H9 (cell line): ENCODE measurements around the gene RILPL2. TPM values are rescaled to one million over a fixed set of nuclear protein-coding genes. Genes with fewer than 3 reads are reported as not detected.
A peak's percentile ranks its signal among the peaks of the same experiment; 100 is the strongest.

ENCODE experiments used
- DNase-seq: peaks from one replicate; pipeline ENCODE4 v3.0.0-alpha.2; 2017
- H2AFZ ChIP-seq: one replicate; pipeline ENCODE4 v1.6.1; 2013; ENCODE audit warnings: mild to moderate bottlenecking, low read length, control low read depth, moderate library complexity
- H2AK5ac ChIP-seq: 2 replicates; pipeline ENCODE4 v1.6.1; 2013; ENCODE audit warnings: low read length, control low read depth, mixed read lengths; ENCODE audit not compliant: insufficient read length
- H2BK120ac ChIP-seq: one replicate; pipeline ENCODE4 v1.6.1; 2013; ENCODE audit warnings: low read depth, mild to moderate bottlenecking, low read length, control low read depth, inconsistent platforms; ENCODE audit not compliant: poor library complexity, severe bottlenecking
- H2BK12ac ChIP-seq: 2 replicates; pipeline ENCODE4 v1.6.1; 2013; ENCODE audit warnings: low read length, control low read depth, mixed read lengths, low read depth; ENCODE audit not compliant: insufficient read length
- H2BK15ac ChIP-seq: 2 replicates; pipeline ENCODE4 v1.6.1; 2013; ENCODE audit warnings: low read depth, low read length, control low read depth
- H2BK20ac ChIP-seq: one replicate; pipeline ENCODE4 v1.6.1; 2013; ENCODE audit warnings: low read depth, mild to moderate bottlenecking, low read length, control low read depth, inconsistent platforms; ENCODE audit not compliant: poor library complexity, severe bottlenecking
- H2BK5ac ChIP-seq: 2 replicates; pipeline ENCODE4 v1.6.1; 2013; ENCODE audit warnings: low read length, control low read depth, mixed read lengths; ENCODE audit not compliant: insufficient read length
- H3K14ac ChIP-seq: 2 replicates; pipeline ENCODE4 v1.6.1; 2013; ENCODE audit warnings: low read length, control low read depth; ENCODE audit not compliant: insufficient read depth
- H3K18ac ChIP-seq: 2 replicates; pipeline ENCODE4 v1.6.1; 2013; ENCODE audit warnings: low read depth, mild to moderate bottlenecking, mixed read lengths, low read length, control low read depth; ENCODE audit not compliant: insufficient read length
- H3K23ac ChIP-seq: 2 replicates; pipeline ENCODE4 v1.6.1; 2013; ENCODE audit warnings: low read length, control low read depth, mixed read lengths, low read depth; ENCODE audit not compliant: insufficient read length
- H3K23me2 ChIP-seq: 2 replicates; pipeline ENCODE4 v1.6.1; 2013; ENCODE audit warnings: low read depth, mild to moderate bottlenecking, mixed read lengths, low read length, control low read depth; ENCODE audit not compliant: insufficient read length, poor library complexity, severe bottlenecking
- H3K27ac ChIP-seq: 2 replicates; pipeline ENCODE4 v1.5.1; 2013; ENCODE audit warnings: low read length, control low read depth, mixed read lengths, low read depth; ENCODE audit not compliant: insufficient read length
- H3K27me3 ChIP-seq: 2 replicates; pipeline ENCODE4 v1.6.1; 2013; ENCODE audit warnings: low read length, control low read depth, inconsistent platforms; ENCODE audit not compliant: insufficient read depth
- H3K4ac ChIP-seq: 2 replicates; pipeline ENCODE4 v1.6.1; 2013; ENCODE audit warnings: low read depth, mild to moderate bottlenecking, control low read depth, inconsistent platforms, low read length, moderate library complexity
- H3K4me1 ChIP-seq: 2 replicates; pipeline ENCODE4 v1.6.1; 2013; ENCODE audit warnings: low read length, control low read depth, inconsistent platforms; ENCODE audit not compliant: insufficient read depth
- H3K4me2 ChIP-seq: 2 replicates; pipeline ENCODE4 v1.6.1; 2013; ENCODE audit warnings: low read length, control low read depth, mixed read lengths; ENCODE audit not compliant: insufficient read length, insufficient read depth
- H3K56ac ChIP-seq: 2 replicates; pipeline ENCODE4 v1.6.1; 2013; ENCODE audit warnings: low read depth, mild to moderate bottlenecking, mixed read lengths, low read length, control low read depth; ENCODE audit not compliant: insufficient read length
- H3K79me1 ChIP-seq: 2 replicates; pipeline ENCODE4 v1.6.1; 2013; ENCODE audit warnings: low read depth, mild to moderate bottlenecking, moderate library complexity, low read length, control low read depth, inconsistent platforms; ENCODE audit not compliant: insufficient read depth, poor library complexity, severe bottlenecking
- H3K79me2 ChIP-seq: 2 replicates; pipeline ENCODE4 v1.6.1; 2013; ENCODE audit warnings: low read length, control low read depth, inconsistent platforms; ENCODE audit not compliant: insufficient read depth
- H3K9ac ChIP-seq: 2 replicates; pipeline ENCODE4 v1.6.1; 2013; ENCODE audit warnings: low read length, control low read depth, mixed read lengths; ENCODE audit not compliant: insufficient read length; ENCODE audit errors: extremely low read depth
- H3K9me3 ChIP-seq: one replicate; pipeline ENCODE4 v1.6.1; 2013; ENCODE audit warnings: low read depth, low read length, inconsistent platforms; ENCODE audit not compliant: control insufficient read depth
- H3T11ph ChIP-seq: one replicate; pipeline ENCODE4 v1.6.1; 2013; ENCODE audit warnings: mild to moderate bottlenecking, low read length, control low read depth, inconsistent platforms
- H4K20me1 ChIP-seq: one replicate; pipeline ENCODE4 v1.6.1; 2013; ENCODE audit not compliant: control insufficient read depth, insufficient read length, insufficient read depth
- H4K5ac ChIP-seq: 2 replicates; pipeline ENCODE4 v1.6.1; 2013; ENCODE audit warnings: low read depth, mild to moderate bottlenecking, mixed read lengths, low read length, control low read depth; ENCODE audit not compliant: insufficient read length
- H4K8ac ChIP-seq: replicated peaks from 2 replicates; pipeline ENCODE4 v1.6.1; 2013; ENCODE audit warnings: low read length, control low read depth, mixed read lengths, low read depth; ENCODE audit not compliant: insufficient read length
- H4K91ac ChIP-seq: 2 replicates; pipeline ENCODE4 v1.6.1; 2013; ENCODE audit warnings: low read depth, mild to moderate bottlenecking, moderate library complexity, mixed read lengths, low read length, control low read depth; ENCODE audit not compliant: insufficient read length
- H3K27ac Mint-ChIP-seq, 3 experiments: 2 replicates in 2 of 3; 3 replicates in 1 of 3; pipeline ENCODE4 v1.8.0; 2020 to 2021; ENCODE audit warnings: mixed read lengths in 3 of 3, mild to moderate bottlenecking in 1 of 3, moderate library complexity in 1 of 3
- H3K27me3 Mint-ChIP-seq: 2 replicates; pipeline ENCODE4 v1.8.0; 2021; ENCODE audit warnings: low read depth, mild to moderate bottlenecking, moderate library complexity, mixed read lengths
- H3K36me3 Mint-ChIP-seq, 3 experiments: 2 replicates in 2 of 3; 3 replicates in 1 of 3; pipeline ENCODE4 v1.8.0; 2020 to 2021; ENCODE audit warnings: low read depth in 3 of 3, mixed read lengths in 3 of 3; ENCODE audit not compliant: insufficient read depth in 1 of 3
- H3K4me1 Mint-ChIP-seq, 2 experiments: 2 replicates each; pipeline ENCODE4 v1.8.0; 2020; ENCODE audit warnings: mixed read lengths in 2 of 2
- H3K4me3 Mint-ChIP-seq, 2 experiments: 2 replicates in 1 of 2; 3 replicates in 1 of 2; pipeline ENCODE4 v1.8.0; 2020 to 2021; ENCODE audit warnings: mild to moderate bottlenecking in 2 of 2, mixed read lengths in 2 of 2, moderate library complexity in 1 of 2
- H3K9me3 Mint-ChIP-seq, 2 experiments: 2 replicates in 1 of 2; 3 replicates in 1 of 2; pipeline ENCODE4 v1.8.0; 2020; ENCODE audit warnings: mild to moderate bottlenecking in 2 of 2, mixed read lengths in 2 of 2, moderate library complexity in 1 of 2
- CTCF ChIP-seq: fragments of 200-600 bp; sonication (generic); conservative IDR thresholded peaks from 3 replicates; pipeline ENCODE4 v1.8.0; 2021; ENCODE audit warnings: antibody characterized with exemption, mild to moderate bottlenecking
- WGBS: extraction: QIAGEN DNeasy Blood & Tissue Kit; methylation state at CpG from one replicate; pipeline ENCODE4 v1.1.7; 2013; ENCODE audit warnings: missing lambda C conversion rate, low lambda C conversion rate, mixed read lengths; ENCODE audit not compliant: insufficient read length; ENCODE audit errors: extremely low coverage; 5-methylcytosine and 5-hydroxymethylcytosine counted together
- total RNA-seq: library from RNA; stranded (reverse); gene quantifications from 2 replicates; pipeline ENCODE4 v1.2.1, GENCODE V29; 2021

Gene RILPL2
- total RNA-seq, 1 experiment from 2014 or later = 1.4 TPM

- H3K79me1 ChIP-seq = no peaks in the 10 kb centered on the region
These were observed 47.4 kb downstream of the RILPL2 start for GRCh38 chr12:123388951-123389559.

More at GRCh38 chr12:123388951-123389559, 47.4 kb downstream of the RILPL2 start:
- H3K27ac ChIP-seq = no peak overlapping the region
- Mint-ChIP-seq H3K4me1 (peaks cover 14 to 15% of the 10 kb centered on the region in 2 experiments), H3K4me3 (no peak overlapping the region), H3K27ac (no peak overlapping the region), H3K27me3 (peaks cover 61% of the 10 kb centered on the region), H3K9me3 (no peaks in the 10 kb centered on the region; a peak in 1 of 5 replicates), H3K36me3 (peaks cover 7 to 31% (median 24%) of the 10 kb centered on the region in 3 experiments)
- no peak overlapping the region for H4K5ac ChIP-seq
- H3K14ac ChIP-seq = no peak overlapping the region
- H4K91ac ChIP-seq = no peak overlapping the region
- H3K23me2 ChIP-seq = peaks cover 11% of the 10 kb centered on the region
- no peaks in the 10 kb centered on the region; the same call in 1 of the 2 replicates for H3K27me3 ChIP-seq
- no peak overlapping the region for H3K9ac ChIP-seq
- no peak for DNase-seq
- H2BK20ac ChIP-seq = no peak overlapping the region
- no peaks in the 10 kb centered on the region for H4K20me1 ChIP-seq
- WGBS = no CpG with 5 or more reads among the region's 102 CpGs
- no peaks in the 10 kb centered on the region for H3K9me3 ChIP-seq
- no peaks in the 10 kb centered on the region for H3K79me2 ChIP-seq
- TF ChIP-seq CTCF = no peak
- H2BK5ac ChIP-seq = no peak overlapping the region
- peaks cover 3% of the 10 kb centered on the region; the same call in 1 of the 2 replicates for H3K4me1 ChIP-seq
- no peak overlapping the region for H3K56ac ChIP-seq
- H4K8ac ChIP-seq = no peak overlapping the region
- H3K4me2 ChIP-seq = peak overlapping the region; percentile 48
- no peak overlapping the region for H2AK5ac ChIP-seq
- no peak overlapping the region for H3K23ac ChIP-seq
- H2BK120ac ChIP-seq = no peak overlapping the region
- no peak overlapping the region for H3K4ac ChIP-seq
- H2BK12ac ChIP-seq = no peak overlapping the region
- no peak overlapping the region for H2BK15ac ChIP-seq
- no peak overlapping the region for H2AFZ ChIP-seq
- no peak overlapping the region for H3T11ph ChIP-seq
- no peak overlapping the region for H3K18ac ChIP-seq
